ENCODE measurements around the gene CMTM7.

The CMTM7 gene, protein sequence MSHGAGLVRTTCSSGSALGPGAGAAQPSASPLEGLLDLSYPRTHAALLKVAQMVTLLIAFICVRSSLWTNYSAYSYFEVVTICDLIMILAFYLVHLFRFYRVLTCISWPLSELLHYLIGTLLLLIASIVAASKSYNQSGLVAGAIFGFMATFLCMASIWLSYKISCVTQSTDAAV

DNA sequence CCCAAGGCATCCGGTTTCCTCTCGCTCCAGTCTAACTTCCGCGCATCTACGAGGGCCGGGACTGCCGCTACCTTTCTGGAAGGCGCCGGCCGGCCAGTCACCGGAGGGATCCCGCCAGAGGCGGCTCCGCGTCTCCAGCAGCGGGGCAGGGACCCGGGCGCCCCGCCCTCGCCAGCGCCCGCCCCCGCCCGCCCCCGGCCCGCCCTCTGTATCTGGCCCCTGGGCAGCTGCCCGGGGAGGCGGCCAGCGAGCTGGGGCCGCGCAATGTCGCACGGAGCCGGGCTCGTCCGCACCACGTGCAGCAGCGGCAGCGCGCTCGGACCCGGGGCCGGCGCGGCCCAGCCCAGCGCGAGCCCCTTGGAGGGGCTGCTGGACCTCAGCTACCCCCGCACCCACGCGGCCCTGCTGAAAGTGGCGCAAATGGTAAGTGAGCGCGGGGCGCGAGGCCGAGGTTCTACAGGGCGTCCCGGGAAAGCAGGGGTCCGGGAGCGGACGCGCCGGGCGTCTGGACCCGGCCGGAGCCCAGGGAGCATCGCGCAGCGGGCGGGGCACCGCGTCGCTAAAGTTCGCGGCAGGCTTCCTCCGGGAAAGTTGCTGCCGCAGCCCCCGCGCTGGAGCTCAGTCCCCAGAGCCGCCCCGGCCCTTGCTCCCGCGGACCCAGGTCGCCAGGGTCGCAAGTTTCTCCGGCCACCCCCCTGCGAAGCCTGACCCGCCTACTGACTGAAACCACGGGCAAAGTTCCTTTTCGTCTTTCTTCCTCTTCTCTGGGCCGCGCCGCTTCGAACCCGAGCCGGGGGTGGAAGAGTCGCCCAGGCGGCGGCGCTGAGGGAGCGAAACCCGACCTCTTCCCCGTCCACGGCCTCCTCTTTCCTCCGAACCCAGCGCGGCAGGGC, at the start of gene CMTM7:
TSS of gene CMTM7 (plus strand) at position 211 of the 893 bp plus-strand sequence. CDS start at position 265, 54 bp downstream.
- DNase-seq (ENCODE audit: low spot score): peak; percentile 21

DNA sequence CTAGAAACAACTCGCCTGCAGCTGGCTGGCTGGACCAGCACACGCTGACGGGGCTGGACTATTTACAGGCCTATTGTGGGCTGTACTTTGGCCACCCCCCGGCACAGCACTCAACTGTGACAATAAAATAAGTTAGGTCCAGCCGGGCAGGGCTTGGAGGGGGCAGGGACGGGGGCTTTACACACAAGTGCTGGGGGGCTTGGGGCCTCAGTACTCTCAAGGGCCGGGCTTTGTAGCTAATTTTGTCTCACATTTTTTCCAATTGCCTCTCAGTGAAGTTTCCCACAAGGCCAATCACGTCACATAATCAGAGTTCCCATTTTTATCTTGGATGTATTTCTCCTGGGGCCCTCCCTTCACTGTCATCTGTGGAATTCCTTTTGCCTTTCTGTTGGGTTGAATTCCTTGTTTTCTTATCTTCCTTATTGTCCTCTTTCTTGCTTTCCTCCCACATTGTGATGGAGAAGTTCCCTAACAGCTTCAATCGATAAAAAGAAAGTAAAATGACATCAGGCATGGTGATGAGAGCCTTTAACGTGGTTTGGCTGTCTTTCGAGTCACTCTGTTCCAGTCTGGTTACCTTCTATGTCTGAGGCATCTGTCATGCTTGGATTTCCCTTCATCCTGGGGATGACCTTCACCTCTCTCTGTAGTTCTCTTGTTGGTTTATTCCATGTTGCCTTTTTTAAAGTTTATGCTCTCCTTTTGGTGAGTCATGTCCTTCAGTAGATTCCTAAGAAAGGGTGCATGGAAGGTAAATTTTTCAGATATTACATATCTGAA, 44.1 kb upstream of the CMTM7 start:
- DNase-seq (ENCODE audit: low spot score): no peak

DNA sequence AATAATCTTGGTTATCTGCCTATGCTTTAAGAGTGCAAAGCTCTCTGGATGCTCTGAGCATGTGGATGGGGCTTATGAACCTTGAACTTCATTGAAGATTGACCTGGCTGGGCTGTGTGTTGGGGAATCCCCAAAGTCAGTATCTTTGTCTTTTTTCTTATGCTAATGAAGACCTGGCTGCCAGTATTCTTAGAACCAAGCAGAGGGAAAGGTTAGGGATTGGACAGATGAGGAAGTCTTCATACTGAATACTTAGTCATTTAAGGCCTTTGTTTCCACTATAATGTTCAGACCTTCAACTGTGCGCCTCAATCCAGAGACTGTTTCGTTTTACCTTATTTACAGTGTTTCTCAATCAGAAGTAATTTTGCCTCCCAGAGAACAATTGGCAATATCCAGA, 42.5 kb upstream of the CMTM7 start:
- no peak for DNase-seq (ENCODE audit: low spot score)

DNA sequence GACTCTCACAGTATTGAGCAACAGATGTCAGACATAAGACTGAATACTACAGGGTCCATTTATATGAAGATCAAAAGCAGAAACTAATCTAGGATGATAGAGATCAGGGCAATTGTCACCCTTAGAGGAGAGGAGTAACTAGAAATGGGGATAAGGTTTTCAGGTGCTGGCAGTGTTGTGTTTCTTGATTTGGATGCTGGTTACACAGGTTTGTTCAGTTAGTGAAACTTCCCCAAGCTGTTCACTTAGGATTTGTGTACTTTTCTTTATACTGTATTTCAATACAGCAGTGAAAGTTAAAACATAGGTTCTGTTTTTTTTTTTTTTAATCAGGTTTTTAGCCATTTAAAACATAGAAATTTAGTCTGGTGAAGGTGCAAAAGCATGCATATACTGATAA, 39.1 kb upstream of the CMTM7 start:
- DNase-seq (ENCODE audit: low spot score): no peak

DNA sequence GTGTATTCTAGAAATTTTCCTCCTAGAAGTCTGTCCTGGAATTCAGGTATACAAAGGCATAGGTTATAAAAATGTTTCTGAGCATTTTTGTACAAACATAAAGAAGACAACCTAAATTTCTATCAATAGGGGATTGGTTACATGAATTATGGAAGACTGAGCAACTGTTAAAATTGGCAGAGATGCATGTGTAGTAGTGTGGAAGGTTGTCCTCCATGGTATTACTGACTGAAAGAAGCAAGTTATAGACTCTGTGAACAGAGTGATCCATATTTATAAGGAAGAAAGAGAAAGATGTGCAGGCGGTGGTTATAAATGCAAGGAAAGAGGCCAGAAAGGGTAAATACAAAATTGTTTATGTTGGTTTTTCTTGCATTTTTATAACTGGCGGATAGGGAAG, 38.3 kb upstream of the CMTM7 start:
- DNase-seq (ENCODE audit: low spot score): no peak

DNA sequence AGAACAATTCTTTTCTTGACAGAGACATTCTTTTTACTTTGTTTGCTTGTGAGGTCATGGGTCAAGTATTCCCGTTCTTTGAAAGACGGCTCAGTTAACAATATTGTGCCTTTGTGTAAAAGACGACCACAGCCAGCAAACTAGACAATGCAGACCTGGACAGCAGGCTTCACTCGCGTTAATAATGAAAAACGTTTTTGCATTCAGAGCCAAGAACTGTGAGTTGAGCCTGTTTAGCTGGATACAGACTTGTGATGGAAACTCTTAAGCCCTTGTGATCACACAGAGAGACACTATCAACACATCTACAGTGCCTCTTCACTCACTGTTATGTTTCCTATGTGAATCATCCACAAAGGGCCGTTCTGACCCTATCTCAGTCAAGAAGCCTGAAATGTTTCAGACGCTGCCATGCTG, 37.3 kb upstream of the CMTM7 start:
- DNase-seq (ENCODE audit: low spot score): peak; percentile 82

DNA sequence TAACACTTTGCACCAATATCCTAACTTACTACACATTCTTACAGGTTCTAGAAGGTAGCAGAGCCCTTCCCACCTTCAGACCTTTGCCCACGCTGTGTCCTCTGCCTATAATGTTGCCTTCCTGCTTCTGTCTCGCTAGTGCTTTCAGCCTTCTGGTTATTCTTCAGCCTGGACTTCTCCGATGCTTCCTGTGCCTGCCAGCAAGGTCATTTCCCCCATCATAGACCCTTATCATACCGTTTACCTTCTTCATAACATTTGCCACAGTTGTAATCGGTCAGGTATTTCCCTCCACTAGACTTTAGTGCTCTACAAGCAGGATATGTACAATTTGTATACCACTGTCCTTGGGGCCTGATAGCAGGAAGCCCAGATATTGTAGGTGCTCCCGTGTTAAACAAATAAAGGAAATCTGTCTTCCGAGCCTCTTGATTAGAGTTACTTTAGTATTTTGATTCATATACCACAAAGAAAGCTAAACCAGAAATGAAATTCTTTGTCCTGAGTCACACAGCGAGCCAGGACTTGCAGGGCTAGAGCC, 35.8 kb upstream of the CMTM7 start:
- DNase-seq (ENCODE audit: low spot score): no peak

DNA sequence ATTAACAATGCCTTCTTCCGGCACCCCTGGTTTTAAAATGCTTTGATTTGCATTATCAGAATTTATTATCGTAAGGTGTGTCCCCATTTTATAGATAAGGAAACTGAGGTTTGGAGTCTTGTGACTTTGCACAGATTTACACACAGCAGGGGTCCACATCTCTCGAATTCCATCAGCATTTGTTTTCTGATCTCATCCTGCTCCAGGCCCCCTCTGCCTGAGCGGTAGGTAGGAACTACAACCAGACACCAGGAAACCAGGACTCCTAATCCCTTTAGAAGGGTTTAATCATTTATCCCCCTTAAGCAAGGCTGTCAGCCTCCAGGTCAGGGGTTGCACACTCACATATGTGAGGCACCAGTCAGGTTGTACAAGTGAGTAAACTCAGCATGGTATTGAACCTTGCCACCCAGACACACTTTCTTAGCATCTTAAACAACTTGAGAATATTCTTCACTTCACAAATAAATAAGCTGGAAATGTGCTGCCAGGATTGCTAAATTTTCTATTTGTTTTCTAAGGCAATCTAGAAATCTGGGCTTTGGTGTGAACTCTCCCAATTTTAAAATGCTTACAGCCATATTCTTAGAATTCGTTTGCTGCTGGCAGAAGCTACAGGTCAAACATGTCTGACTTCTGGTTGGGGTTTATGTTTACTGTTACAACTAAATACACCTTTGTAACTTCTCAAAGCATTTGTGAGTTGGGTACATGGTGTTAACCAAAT, 31.7 kb upstream of the CMTM7 start:
- no peak for DNase-seq (ENCODE audit: low spot score)

DNA sequence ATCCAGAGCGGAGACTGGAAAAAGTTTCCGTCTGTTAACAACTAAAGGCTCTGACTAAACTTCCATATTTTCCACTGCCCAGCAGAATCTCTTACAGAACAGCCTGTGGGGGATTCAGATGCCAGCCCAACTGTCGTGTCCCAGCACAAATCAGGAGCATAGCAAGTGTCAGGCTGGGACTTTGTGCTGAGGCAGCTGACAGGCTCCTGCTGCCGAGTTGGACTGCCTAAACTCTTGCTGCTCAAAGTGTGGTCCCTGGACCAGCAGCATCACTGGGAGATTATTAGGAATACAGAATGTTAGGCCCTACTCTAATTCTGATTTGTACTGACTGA, 31.2 kb upstream of the CMTM7 start:
- no peak for DNase-seq (ENCODE audit: low spot score)

DNA sequence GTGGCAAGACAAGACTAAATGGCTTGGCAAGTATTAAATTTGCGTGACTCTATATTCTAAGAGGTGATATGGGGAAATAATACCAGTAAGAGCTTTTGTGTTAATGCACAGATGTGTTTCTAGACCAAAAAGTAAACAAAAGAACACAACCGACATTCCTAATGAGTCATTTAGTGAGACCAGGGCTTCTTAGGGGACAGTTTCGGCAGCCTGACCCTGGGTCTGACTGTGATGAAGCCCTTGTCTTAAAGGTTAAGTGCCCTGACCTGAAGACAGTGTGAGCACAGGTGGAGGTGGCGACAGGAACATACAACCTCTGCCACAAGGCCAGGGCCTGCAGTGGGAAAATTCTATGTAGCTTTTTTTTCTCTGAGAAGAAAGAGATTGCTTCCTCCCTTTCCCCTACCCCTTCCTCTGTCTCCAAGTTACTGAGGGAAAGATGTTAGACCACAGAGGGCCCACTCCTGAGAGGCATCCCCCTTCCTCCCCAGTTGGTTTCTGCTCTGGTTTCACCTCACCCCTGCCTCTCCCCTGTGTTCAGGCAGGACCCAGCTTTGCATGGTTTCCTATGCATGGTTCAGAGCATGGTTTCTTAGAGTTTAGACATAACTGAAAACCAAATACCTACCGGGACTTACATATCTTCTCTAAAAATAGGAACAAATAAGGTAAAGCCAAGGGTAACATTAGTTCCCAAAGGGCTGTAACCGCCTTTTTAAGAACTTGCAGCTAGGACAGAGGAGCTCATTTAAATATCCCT, 24.8 kb upstream of the CMTM7 start:
- DNase-seq (ENCODE audit: low spot score): no peak

DNA sequence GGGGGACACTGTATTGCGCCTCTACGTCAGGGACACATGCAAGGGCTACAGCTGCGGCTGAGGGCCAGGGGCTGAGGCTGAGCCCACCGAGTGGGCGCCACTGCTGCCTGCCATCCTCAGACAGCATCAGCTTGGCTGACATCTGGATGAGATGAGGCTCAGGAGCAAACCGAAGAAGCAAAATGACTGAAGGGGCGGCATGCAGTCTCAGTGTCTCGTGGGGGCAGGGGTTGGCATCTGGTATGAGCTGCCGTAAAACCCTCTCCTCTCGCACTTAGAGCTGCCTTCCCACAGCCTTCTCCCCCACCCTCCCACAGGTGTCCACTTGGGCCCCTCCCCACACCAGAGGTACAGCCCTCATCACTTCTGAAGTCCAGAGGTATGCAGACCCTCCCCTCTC, 24.2 kb upstream of the CMTM7 start:
- no peak for DNase-seq (ENCODE audit: low spot score)

DNA sequence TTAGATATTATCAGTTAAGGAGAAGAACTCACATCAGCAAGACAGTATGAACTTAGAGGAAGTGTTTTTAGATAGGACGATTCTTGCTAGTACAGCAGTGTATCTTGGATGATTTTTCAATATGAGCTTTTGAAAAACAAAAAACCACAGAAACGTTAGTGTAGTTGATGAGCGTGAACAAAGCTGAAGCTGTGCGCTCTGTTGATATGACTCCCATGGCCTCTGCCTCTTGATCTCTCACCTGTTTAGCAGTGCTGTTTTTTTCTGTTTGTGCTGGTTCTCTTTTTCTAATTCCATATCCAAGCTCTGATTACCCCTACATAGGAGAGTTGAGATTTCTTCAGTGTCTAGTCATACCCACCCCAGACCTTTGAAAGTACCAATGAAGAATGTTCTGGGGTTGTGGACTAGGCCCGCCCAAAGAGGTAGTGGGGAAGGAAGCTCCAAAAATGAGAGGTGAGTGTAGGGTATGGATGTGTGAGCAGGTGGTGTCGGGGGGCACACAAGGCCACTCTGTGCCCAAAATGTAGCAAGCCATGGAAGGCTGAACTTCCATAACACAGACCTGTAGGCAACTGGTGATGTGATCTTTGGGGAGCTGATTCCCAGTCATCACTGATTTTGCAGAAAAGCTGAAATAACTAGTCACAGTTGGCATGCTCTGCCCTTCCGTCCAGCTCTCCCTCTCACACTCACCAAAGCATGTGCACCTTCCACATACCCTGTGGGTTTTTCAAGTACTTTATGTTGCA, 20.0 kb upstream of the CMTM7 start:
- no peak for DNase-seq (ENCODE audit: low spot score)

DNA sequence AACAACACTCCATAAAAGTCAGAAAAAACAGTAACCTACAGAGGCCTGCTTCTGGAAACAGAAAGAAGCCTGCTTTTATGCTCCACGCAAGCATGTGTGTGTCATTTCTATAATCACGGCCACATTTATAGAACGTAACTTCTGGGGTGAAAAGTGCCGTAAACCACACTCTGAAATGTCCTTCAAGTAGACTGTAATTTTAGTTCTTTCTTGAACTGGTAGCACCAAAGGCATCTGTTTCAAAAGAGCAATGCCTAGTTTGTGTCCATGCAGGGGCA, 19.5 kb upstream of the CMTM7 start:
- DNase-seq (ENCODE audit: low spot score): no peak

DNA sequence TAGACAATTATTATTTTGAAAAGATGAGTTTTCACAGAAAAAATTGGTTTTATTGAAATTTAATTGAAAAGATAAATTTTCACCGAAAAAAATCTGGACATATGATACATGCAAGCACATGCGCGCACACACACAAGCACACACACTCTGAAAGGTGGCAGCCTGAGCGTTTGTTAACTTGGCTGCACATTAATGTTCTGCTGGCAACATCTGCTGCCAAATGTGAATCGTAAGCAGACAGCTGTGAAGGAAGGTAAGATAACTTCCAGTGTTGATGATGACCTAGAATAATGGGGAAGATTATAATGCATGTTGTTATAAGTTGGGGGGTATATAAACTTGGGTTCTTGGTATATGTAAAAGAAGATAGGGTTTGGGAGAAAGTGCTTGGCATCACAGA, 18.4 kb upstream of the CMTM7 start:
- no peak for DNase-seq (ENCODE audit: low spot score)

DNA sequence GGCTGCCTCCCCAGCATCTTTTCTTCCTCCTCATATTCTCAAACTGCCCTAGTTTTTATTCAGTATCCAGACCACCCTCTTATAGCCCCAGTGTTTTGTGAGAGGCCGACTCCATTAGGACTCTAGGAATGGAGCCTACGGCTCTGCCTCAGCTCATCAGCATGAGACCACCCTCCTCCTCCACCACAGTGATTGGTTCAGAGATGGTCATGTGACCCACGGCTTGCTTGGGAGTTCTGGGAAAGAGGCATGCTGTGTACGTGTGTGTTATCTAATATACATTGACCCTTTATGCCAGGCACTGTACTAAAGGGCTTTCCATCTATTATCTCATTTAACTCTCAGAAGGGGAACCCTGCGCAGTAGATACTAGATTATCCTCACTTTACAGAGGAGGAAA, 17.8 kb upstream of the CMTM7 start:
- DNase-seq (ENCODE audit: low spot score): no peak

DNA sequence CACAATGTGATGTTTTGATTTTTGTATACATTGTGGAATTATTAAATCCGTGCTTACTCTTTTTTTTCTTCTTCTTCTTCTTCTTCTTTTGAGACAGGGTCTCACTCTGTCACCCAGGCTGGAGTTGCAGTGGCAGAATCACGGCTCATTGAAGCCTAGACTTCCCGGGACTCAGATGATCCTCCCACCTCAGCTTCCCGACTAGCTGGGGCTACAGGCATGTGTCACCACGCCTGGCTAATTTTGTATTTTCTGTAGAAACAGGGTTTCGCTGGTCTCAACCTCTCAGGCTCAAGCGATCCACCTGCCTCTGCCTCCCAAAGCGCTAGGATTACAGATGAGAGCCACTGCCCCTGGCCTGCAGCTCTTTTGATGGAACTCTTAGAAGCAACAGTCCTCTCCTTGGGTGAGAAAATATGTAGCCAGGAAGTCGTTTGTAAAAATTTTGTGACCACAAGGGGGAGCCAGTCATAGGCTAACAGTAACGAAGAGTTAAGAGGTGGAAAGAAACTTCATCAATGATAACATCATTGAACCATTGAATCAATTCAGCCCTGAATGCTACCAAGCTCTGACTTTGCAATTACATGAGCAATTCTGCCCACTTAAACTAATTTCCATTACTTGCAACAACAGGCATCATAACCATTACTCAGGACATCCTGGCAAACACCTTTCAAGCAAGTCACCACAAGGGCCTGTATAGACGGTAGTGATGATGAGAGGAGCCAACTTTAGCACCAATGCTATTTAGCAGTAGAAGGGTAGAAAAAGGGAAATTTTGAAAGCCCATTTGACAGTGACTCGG, 16.7 kb upstream of the CMTM7 start:
- peak; percentile 66 for DNase-seq (ENCODE audit: low spot score)

DNA sequence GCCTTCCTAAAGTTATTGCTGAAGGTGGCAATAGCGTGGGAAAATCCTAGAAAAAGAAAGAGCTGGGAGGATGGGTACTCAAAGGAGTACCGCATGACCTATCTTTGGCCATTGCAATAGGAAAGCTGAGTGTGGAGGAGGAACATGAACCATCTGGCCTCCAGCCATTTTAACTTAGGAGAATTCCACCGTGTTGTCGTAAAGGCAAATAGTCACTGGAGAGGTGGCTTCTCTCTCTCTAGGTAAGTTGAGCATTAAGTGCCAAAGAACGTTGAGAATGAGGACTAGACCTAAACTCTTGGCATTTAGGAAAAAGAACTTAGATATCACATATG, 16.1 kb upstream of the CMTM7 start:
- DNase-seq (ENCODE audit: low spot score): no peak

DNA sequence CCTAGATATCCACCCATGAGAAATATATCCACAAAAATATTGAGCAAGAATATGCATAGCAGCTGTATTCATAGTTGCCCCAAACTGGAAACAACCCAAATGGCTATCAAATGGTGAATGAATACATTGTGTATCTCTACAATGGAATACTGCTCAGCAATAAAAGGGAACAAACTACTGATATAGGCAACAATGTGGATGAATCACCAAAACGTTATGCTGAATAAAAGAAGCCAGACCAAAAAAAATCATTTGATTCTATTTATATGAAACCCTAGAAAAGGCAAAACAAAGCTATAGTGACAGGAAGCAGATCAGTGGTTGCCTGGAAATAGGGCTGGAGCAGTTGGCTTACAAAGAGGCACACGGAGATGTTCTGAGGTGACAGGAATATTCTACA, 15.5 kb upstream of the CMTM7 start:
- peak; percentile 70 for DNase-seq (ENCODE audit: low spot score)

DNA sequence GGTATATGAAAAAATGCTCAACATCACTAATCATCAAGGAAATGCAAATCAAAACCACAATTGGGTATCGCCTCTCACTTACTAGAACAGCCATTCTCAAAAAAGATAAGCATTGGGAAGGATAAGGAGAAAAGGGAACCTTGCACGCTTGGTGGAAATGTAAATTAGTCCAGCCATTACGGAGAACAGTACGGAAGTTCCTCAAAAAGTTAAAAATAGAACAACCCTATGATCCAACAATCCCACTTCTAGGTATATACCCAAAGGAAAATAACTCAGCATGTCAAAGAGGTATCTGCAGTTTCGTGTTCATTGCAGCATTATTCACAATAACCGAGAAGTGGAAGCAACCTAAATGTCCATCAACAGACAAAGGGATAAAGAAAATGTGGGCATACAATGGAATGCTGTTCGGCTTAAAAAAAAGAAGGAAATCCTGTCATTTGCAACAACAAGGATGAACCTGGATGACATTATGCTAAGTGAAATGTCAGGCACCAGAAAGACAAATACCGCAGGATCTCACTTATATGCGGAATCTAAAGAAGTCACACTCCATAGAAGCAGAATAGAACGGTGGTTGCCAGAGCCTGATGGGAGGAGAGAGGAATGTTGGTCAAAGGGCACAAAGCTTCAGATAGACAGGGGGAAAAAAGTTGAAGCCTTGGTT, 11.7 kb upstream of the CMTM7 start:
- DNase-seq (ENCODE audit: low spot score): no peak

DNA sequence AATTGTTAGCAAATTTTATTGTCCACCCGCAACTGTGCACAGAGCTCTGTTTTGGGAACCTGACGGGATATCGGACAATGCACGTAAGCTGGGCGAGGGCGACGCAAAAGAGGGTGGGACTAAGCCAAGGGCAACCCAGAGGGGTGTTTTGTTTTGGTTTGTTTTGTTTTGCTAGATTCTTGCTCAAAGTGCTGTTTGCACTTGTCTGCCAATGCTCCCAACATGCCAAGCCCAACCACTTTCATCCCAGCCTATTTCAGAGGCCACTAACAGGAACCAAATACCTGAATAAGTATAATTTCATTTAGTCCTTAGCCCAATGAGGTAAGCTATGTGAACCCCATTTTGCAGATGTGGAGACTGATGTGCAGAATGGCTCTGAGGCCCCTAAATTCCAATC, 9.7 kb upstream of the CMTM7 start:
- no peak for DNase-seq (ENCODE audit: low spot score)

Data from COLO829 (cell line).